GM21515 (cell line): ENCODE results near the gene CD74.

ENCODE experiments used
- ATAC-seq: cut with Tn5 transposase; IDR thresholded peaks from one replicate; pipeline ENCODE4 v1.9.1; 2021; ENCODE audit not compliant: unreplicated experiment

Gene CD74

GRCh38 chr5:150397782-150398721, 14.7 kb downstream of the CD74 start:
- no peak for ATAC-seq

GRCh38 chr5:150397146-150397781, 15.4 kb downstream of the CD74 start:
- ATAC-seq: no peak

DNA sequence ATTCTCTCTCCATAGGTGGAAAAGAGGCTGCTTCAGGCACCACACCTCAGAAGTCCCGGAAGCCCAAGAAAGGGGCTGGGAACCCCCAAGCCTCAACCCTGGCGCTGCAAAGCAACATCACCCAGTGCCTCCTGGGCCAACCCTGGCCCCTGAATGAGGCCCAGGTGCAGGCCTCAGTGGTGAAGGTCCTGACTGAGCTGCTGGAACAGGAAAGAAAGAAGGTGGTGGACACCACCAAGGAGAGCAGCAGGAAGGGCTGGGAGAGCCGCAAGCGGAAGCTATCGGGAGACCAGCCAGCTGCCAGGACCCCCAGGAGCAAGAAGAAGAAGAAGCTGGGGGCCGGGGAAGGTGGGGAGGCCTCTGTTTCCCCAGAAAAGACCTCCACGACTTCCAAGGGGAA, 16.4 kb downstream of the CD74 start:
- ATAC-seq: no peak

- ATAC-seq: no peak
These were observed 17.1 kb downstream of the CD74 start for GRCh38 chr5:150395688-150395975.

DNA sequence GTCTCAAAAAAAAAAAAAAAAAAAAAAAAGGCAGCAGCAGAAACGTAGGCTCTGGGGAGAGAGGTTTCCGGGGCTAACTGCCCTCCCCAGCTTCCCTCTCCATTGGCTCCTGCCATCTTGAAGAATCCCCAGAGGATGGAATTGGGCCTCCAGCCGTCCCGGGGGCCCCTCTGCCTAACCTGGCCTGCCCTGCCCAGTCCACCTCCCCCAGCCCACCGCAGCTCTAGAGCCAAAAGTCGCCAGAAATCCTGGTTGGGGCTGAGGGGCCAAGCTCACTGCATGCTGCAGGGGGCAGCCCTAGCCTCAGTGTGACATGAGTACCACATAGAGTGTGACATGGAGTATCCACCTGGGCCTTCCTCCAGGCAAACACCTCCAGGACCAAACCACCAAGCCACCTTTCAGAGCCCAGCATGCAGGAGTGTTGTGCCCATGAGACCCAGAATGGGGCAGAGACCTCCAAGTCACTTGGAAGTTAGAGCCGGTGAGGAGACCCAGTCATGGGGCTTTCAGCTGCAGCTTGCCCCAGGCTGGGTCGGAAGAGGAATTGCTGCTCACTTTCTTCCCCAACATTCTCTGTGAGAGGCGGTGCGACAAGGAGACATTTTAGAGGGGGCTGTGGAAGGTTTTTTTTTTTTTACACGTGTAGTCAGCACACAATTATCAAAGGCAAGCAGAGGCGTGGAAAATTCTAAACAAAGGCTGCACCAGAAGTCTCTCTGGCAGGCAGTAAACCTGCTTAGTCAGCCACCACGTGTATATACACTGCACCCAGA, 17.6 kb downstream of the CD74 start:
- no peak for ATAC-seq

DNA sequence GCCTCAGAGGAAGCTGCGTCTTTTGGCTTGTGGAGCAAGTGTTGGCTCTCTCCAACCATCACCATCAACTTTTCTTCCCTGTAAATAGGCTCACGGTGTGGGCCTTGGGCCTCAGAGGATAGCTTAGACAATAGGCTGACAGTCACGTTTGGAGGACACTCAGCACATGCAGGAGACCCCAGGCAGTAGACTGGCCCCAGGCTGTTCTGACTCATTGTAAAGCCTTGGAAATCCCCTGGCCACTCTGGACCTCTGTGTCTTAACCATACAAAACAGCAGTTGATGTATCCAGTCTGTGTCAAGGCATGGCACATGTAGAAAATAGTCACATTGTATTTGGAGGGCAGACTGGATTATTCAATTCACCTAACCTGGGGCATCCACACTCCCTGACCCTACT, 18.6 kb downstream of the CD74 start:
- no peak for ATAC-seq

DNA sequence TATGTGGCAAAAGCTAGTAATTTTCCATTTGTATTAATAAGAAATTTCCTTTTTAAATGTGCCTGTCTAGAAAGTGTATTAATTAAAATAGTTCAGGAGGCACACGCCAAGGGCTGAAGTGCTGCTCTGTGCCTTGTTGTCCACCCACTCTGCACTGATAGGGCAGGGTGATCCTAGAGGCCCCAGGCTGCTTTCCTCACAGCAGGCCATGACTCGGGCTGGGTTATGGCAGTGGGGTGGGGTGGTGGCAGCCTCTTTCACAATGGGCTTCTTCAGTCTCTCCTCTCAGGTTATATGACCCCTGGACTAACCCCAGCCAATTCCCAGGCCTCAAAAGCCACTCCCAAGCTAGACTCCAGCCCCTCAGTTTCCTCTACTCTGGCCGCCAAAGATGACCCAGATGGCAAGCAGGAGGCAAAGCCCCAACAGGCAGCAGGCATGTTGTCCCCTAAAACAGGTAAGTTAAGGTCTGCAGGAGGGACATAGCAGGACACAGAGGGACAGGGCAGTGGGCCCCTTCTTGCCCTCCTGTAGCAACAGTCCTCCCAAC, 19.5 kb downstream of the CD74 start:
- no peak for ATAC-seq

GRCh38 chr5:150392680-150393079, 20.0 kb downstream of the CD74 start:
- no peak for ATAC-seq

DNA sequence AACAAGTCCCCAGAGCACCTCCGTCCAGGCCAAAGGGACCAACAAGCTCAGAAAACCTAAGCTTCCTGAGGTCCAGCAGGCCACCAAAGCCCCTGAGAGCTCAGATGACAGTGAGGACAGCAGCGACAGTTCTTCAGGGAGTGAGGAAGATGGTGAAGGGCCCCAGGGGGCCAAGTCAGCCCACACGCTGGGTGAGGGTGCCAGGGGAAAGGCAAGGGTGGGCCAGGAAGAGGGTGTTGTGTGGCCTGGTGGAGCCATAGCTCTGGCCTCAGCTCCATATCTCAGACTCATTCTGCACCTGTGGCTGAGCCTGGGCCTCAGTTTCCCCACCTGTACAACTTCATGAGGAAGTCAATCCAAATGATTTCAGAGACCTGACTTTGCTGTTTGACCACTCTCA, 20.7 kb downstream of the CD74 start:
- ATAC-seq: no peak

GRCh38 chr5:150391064-150391834, 21.5 kb downstream of the CD74 start:
- no peak for ATAC-seq

DNA sequence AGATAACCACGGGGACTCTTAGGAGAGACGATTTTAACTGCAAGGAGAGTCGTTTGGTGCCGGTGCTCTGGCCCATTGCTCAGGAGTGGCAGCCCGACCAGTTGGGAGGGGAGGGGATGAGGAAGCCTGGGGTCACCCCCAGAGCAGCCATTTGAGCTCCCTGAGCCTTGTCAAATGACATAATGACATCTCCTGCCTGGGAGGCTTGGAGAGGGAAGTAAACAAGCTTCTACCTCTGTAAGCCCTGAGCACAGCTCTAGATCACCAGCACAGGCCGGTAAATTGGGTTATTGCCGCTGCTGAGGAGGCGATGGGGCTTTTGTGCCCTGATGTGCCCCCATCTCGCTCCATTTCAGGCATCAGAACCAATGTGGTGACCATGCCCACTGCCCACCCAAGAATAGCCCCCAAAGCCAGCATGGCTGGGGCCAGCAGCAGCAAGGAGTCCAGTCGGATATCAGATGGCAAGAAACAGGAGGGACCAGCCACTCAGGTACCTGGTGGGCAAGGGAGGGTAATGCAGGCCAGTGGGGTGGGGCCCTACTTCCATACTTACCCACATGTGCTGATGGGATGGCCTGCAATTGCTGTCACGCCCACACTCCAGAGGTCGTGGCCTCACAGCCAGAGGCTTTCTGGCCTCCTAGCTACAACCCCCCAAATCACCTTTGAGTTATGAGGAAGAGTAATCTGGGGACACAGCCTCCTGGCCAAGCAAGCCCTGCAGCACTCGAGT, 23.0 kb downstream of the CD74 start:
- no peak for ATAC-seq

DNA sequence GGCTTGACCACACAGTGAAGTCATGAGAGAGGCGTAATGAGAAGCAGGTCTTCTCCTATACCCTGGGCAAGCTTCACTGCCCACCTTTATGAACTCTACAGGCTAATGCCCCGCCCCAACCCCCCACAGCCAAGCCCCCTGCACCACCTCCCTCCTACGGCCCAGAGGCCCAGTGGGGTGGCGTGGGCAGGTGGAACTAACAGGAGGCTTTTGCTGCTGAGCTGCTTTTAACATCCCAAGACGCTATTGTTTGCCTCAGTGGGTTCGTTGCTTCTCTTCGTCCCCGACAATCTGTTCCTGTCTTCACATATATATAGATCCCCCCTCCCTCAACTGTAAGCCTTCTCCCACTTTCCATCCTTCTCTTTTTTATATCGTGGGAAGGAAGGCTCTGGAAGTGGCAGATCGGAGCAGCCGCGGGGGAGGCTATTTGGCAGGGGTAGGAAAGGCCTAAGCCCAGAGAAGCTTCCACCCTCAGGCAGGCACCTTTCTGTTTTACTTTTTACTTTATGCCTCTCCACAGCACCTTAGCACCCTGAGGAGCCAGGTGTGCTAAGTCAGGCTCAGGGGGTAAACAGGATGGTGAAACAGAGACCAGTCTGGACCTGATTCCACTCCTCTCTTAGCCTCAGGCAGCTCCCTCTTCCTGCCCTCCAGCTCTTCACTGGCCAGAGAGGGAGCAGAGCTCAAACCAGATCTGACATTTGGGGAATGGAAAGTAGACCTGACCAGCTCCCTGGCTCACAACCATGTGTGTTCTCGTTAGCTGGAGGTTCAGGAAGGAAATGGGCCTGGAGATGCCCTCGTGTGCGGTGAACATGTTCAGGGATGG, 26.5 kb downstream of the CD74 start:
- ATAC-seq: no peak

- no peak for ATAC-seq
These were observed 28.0 kb downstream of the CD74 start for GRCh38 chr5:150384701-150385100.

DNA sequence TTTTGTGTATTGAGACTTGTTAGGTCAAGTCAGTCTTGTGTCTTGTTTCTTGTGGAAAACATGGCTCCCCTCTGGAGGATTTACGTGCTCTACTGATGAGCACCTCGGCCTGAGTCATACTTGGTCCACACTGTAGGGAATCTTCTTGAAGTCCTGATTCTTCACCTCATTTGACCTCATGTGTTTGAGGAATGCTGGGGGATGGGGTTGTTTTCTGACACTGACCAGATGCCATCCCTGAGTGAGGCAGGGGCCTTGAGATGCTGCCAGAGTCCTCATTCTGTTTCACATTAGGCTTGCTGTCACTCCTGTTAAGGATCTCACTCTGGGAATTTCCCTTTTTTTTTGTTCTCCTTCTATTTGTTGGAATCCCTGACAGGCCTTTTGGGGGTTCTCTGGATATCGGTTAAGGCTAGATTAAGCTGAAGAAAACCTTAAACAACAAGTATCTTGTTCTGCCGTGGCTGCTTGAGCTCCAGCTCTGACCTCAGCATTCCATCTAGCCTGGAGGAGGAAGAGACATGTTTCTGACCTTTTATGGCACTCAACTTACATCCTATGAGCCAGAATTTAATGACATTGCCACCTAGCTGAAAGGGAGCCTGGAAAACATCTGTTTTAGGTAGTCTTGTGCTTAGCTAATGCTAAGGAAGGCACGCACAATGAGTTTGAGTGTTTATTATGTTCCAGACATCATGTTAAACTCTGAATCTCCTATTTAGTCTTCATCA, 34.6 kb downstream of the CD74 start:
- ATAC-seq: no peak

DNA sequence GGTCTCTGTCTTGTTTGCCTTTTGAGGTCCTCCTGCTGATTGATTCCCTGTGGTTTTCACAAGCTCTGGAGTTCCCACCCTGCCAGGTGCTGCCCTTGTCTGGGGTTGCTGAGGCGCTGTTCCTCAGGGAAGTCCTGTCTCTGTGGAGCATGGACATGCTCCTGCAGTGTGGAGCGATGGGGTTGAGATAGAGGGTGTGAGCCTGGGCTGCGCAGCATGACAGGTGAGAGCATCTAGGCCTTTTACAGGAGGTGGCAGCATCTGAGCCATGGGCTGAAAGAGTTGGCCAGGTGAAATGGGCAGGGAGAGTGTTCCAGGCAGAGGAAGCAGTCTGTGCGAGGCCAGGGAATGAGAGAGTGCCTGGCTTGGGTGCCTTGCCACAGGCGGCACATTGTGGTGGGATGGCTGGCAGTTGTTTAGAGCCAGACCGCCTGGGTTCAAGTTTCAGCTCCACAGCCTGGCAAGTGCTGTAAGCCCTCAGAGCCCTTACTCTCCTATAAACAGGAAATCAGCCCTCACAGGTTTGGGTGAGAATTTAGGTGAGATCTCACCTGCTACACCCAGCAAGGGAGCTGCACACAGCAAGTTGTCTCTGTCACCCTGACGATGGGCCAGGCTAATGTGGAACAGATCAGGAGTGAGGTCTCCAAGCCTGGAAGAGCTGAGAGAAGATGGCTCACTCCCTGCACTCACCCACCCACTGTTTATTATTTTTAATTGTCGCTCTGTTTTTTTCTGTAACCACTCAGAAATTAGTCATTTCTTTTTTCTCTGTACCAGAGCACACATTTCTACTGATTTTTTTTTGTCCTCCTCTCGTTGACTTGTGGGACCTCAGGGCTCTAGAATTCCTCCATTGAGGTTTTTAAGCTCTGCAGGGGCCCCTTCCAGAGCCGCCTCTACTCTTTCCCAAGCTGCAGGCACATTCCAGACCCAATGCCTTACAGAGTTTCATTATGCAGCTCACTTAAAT, 35.6 kb downstream of the CD74 start:
- ATAC-seq: no peak

DNA sequence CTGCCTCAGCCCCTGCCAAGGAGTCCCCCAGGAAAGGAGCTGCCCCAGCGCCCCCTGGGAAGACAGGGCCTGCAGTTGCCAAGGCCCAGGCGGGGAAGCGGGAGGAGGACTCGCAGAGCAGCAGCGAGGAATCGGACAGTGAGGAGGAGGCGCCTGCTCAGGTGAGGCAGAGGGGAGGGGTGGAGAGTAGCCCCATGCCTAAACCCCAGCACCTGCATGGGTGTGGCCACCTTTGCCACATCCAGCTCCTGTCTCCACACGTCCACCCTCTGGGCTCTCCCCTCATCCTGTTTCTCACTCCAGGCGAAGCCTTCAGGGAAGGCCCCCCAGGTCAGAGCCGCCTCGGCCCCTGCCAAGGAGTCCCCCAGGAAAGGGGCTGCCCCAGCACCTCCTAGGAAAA, 38.1 kb downstream of the CD74 start:
- ATAC-seq: no peak

GRCh38 chr5:150372639-150373038, 40.1 kb downstream of the CD74 start:
- no peak for ATAC-seq
